GM19238 (cell line): ENCODE measurements around the gene GFPT2.
A peak's percentile ranks its signal among the peaks of the same experiment; 100 is the strongest.

Source experiments
- DNase-seq: peaks from one replicate; pipeline ENCODE4 v3.0.0; 2011; ENCODE audit warnings: low spot score; ENCODE audit not compliant: insufficient read length

GFPT2 gene

DNA sequence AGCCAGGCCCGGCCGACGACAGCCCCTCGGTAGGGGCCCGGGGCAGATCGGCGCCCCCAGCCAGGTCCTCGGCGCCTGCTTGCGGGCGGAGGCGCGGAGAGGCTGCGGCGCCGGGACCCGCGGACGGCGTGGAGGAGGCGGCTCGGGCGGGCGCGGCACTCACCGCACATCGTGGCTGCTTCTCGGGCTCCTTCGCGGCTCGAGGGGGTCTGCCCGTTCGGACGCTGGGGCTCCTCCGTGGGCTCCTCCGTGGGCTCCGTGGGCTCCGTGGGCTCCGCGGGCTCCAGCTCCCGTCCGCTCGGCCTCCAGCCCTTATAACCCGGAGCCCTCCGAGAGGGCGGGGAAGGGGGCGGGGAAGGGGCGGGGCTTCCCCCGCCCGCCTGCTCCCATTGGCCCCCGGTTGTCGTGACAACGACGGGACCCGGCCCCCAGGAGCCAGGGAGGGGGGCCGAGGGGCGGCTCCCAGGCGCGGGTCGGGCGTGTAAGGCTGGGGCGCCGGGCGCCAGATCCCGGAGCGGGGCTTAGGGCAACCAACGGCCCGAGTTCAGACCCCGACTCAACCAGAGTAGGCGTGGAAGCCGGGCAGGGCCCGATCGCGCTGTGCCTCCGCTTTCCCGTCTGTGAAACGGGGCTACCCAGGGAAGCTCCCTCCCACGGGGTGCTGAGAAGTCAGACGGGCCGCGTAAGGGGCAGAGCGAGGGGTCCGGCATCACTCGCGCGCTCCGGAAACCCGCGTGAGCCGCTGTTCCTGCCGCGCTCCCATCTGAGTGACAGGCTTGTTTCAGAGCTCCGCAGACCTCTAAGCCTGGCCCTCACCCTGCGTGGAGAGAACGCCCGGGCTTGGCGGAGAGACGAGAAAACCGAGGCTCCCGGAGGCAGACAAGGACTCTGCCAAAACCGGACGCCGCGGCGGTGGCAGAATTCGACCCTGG, at the start of gene GFPT2:
Gene GFPT2, minus strand, starts transcription at position 289 of the 932 bp plus-strand sequence. Its CDS starts 119 bp downstream, at position 170.
- peak; percentile 77 for DNase-seq

DNA sequence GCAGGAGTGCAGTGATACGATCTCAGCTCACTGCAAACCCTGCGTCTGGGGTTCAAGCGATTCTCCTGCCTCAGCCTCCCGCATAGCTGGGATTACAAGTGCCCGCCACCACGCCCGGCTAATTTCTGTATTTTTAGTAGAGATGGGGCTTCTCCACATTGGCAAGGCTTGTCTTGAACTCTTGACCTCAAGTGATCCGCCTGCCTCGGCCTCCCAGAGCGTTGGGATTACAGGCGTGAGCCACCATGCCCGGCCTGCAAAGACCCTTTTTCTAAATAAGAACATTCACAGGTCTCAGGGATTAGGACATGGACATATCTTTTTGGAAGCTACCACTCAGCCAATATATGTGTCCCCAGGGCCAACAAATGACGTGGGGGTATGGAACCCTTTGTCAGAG, 49.6 kb upstream of the GFPT2 start:
- no peak for DNase-seq

DNA sequence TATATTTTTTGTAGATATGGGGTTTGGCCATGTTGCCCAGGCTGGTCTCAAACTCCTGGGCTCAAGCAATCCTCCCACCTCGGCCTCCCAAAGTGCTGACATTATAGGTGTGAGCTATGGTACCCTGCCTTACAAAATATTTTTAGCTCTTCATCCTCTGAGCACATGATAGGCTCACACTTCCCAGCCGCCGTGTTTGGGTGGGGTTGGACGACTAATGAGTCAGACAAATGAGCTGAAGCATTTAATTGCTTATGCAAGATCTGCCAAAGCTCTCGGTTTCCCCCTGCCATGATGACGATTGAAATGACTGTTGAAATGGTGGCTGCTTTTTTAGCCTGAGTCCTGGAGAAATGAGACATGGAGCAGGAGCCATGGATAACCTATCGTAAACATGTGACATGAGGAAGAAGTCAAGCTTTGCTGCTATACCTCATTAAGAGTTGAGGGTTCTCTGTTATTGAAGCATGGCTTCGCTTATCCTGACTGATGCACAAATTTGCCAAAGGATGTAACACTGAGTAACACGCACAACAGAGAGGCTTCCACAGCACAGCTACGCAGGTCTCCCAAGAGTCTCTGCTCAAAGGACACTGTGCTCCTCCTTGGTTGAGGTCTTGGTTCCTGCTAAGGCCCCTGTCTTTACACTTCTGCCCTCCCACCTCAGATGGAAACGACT, 48.2 kb upstream of the GFPT2 start:
- DNase-seq: no peak

DNA sequence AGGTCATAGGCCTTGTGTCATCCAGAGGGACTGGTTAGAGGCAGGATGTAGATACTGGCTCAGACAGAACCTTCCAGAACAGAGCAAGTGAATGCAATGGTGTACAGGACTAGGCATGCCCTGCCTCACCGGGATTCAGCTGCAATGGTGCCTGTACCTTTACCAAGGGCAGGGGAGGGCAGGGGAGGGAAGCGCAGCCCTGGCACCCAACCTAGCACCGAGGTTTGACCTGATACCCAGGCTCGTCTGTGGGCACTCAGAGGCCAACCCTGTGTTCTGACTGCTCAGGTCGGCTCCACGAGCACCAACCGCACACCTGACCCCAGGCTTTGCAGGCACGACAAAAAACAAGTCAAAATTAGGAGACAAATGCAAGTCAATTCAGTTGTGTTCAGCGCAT, 47.3 kb upstream of the GFPT2 start:
- DNase-seq: no peak

DNA sequence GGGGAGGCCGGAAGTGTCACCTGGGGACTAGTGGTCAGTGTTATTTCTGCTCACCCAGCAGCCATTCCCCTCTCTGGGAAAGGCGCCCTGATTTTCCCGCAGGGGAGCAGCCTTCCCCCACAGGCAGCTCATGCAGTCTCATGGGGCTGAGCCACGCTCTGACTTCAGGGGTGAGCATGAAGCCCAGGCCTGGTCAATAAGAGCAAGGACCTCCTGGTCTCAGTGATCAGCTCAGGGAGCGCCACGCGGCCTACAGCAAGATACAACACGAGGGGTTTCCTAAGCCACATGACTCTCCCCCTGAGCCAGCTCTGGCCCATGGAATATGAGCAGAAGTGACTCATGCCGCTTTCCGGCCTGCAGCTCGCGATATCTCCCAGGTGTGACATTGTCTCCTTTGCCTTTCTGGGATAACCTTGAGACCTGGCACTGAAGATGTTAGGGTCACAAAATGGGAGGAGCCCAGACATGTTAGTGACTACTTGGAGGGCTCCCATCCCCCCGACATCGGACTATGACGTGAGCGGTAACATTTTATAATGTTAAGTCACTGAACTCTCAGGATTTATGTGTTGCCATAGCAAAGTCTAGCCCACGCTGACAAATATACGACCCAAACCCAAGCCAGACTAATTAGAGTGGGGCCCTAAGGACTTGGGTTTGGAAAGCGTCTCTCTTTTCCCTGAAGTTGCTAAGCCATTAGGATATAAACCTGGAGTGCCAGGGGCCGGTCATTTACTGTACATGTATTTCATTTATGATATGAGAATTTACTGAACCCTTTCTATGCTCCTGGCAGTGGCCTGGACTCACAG, 46.5 kb upstream of the GFPT2 start:
- no peak for DNase-seq

DNA sequence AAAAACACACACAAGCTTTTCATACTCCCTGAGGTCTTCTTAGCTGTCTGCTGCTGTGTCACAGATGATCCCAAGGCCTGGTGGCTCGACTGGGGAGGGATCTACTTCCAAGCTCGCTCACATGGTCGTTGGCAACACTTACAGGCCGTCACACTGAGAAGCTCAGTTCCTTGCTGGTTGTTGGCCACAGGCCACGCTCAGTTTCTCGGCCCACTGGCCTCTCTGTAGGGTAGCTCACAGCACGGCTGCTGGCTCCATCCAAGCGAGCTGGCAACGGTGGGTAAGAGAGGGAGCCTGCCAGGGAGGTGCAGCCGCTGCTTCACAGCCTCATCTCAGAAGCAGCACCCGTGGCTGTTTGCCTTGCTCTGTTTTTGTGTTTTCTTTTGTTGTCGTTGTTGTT, 43.8 kb upstream of the GFPT2 start:
- no peak for DNase-seq

DNA sequence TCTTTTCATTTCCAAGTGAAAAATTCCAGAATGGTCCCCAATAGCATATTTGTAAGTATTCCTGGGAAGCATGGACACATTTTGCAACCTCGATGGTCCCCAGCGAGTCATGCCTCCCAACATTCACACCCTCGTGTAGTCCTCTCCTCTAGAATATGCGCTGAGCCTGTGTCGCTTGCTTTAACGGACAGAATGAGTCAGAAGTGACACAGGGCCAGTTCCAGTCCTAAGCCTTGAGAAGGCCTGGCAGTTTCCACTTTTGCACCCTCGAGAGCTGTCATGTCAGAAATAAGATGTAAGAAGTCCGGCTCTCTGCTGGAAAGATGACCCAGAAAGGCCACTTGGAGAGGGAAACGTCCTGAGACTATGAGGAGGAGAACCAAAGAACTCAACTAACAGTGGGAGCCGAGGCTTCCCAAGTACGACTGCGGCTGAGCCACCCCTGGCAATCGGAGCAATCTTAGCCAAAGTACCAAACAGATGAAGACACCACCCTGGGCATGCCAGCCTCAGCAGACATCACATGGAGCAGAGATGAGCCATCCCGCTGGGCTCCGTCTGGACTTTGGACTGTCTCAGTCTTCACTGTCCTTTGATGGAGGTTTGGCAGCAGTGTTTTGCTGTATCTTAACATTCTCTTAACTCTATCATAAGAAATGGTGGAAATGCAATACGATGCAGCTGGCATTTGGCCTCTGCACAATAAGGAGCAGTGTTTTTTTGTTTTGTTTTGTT, 42.6 kb upstream of the GFPT2 start:
- DNase-seq: no peak

DNA sequence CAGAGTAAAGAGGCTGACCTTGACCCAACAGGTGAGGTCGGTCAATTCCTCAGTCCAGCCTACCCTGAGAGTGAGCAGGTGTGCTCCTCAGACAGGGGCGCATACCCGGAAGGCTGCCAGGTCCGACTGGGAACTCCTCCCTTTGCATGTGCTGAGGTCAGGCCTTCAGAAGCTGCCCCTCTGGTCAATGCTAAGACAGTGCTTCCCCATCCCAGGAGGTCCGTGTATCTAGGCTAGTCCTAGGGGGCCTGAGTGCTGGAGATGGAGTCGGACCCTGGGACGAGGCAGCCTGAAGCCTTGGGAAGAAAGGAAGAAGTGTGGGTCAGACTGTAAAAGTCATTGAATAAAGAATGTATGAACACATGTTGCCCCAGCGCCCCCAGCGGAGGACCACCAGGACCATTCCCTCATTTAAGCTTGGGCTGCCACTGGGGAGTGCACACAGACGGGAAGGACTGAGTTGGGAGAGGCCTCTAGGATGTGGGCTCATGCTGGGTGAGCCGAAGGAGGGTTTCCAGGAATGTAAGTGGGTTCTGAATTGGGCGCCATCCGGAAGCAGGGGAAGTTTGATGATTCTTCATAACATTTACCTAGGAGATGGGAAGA, 41.0 kb upstream of the GFPT2 start:
- DNase-seq: no peak

DNA sequence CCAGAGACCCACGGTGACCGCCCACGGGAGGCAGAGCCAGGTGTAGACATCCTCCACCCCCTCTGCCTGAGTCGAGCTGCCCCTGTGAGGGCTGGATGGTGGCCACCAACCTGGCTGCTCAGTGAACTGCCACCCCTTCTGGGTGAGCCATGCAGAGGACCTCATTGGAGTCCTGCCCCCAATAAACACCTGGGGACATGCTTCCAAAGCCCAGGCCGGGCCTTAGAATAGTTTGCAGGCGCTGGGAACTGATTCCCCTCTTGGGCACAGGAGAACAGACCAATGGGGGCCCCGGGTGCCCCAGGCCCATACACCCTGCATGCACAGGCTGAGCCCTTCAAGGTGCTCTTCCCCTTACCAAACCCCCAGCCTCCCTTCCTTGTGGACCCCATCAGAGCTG, 38.1 kb upstream of the GFPT2 start:
- DNase-seq: no peak

DNA sequence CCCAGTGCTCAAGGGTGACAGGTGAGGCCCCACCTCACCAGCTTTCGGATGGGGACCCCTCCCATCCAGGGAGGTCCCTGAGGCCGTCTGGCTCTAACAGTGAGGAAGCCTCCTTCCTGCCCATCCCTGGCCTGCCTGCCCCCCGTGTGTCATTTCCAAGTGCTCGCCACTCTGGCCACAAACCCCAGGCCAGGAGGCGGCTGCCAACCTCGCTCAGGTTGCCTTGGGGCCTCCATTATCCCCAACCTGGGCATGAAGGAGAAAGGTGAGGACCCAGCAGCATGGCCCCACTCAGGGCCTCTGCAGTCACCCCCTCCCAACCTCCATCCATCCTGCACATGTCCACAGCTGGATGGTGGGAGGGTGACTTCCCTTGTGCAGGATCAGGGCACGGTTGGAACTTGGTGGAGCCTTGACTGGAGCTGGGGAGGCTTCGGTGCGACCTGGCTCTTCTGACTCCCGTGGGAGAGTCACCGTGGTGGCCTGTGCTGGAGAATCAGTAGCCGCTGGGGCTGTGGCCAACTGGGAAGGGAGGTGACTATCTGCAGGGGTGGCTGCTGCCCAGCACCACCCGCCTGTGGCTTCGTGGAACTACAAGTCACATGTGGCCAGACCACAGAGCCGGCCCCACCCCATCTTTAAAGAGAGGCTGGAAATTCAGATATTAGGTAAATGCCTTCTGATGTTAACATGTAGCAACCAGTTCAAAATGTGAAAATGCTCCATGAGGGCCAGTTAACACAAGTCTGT, 37.5 kb upstream of the GFPT2 start:
- no peak for DNase-seq

DNA sequence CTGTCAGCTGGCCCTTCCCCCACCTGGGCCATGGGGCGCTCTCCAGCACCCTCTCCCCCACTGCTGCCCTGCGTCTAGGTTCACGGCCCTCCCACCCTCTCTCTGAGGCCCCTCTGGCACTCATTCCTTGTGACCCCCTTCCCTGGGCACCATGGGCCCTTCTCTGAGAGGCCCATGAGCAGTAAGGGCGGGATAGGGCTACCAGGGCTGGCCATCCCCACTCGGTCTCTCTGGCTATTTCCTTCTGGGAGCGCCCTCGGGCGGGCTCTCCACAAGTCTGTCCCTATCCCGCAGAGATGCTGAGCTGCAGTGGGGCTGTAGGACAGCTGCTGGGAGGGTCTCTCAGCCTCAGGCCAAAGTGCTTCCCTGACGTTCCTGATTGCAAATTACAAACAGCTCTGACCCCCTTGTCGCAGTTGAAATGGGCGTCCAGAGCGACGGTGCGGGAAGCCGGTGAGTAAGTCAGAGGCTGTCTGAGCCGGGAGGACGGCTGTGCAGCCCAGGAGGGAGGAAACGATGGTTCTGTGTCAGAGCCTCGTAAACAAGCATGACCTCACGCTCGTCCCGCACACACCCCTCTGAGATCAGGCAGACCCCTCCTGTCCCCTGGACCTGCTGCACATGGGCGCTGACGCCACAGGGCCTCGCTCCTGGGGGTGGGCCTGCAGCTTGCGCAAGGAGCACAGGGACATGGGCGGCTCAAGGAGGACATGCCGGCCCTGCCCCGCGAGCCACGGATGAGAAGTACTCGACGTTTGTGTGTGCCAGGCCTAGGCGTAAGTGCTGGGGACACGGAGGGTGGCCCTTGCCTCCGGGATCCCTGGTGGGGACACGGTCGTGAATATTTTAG, 36.3 kb upstream of the GFPT2 start:
- no peak for DNase-seq

DNA sequence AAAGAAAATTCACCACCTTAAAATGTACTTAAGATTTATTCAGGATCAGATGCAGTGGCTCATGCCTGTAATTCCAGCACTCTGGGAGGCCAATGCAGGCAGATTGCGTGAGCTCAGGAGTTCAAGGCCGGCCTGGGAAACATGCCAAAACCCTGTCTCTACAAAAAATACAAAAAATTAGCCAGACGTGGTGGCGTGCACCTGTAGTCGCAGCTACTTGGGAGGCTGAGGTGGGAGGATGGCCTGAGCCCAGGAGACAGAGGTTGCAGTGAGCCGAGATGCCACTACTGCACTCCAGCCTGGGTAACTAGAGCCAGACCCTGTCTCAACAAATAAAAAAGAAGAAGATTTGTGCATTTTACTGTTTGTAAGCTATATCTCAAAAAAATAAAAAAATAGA, 34.7 kb upstream of the GFPT2 start:
- DNase-seq: no peak

DNA sequence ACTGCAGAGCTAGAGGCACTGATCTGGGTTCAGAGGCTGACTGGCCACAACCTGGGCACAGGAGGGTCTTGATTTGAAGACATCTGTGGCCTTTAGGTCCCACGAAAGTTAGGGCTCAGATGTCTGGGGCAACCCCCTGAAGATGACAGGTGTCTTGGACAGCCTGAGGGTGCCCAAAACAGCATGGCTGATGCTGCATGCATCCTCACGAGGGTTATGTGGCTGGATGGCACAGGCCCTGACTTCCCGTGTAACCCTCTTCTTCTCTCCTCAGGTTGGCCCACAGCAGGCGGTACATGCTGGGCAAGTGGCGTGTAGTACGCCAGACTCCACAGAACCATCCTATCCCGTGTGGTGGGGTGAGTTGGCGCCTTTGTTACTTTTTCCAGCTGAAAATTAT, 29.8 kb upstream of the GFPT2 start:
- DNase-seq: no peak

DNA sequence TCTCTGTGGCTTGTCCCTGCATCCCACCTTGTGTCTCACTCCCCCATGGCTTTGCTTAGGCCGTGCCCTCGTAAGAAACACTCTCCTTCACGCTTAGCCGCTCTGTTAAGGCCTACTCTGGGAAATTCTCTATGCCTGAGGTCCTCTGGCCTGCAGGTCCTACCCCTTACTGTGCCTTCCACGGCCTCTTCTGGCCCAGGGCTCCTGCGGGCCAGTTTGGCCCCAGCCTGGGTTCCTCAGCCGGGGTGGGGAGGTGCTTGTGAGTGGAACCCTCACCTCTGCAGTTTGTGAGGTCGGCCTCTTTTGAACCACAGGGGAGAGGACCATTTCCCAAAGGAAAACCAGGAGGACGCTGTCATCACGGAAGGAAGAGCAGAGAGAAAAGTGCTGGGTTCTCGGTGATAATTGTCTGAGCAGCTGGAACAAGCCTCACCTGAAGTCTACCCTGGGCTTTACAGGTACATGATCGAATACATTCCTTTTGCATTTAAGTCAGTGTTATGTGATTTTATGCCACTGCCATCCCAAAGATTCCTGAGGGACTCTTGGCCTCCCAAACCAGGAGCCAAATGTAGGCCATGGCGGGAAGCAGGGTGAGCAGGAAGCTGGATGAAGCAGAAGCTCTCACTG, 28.8 kb upstream of the GFPT2 start:
- no peak for DNase-seq

DNA sequence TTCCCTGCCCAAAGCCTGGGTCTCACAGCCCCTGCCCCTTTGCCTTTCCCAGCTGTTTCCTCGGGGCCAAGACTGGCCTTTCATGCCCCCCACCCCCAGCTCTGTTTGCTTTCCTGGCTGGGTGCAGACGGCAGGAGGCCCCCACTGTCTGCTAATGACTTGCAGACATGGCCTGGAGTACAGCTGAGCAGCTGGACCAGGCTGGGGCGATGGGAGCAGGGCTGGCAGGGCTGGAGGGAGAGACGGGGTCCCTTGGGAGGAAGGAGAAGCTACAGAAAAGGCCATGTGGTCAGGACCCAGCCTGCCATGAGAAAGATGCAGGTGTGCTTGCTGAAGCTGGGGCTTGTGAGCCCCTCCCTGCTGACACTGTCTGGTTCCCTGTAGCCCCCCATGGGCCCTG, 28.3 kb upstream of the GFPT2 start:
- DNase-seq: no peak

DNA sequence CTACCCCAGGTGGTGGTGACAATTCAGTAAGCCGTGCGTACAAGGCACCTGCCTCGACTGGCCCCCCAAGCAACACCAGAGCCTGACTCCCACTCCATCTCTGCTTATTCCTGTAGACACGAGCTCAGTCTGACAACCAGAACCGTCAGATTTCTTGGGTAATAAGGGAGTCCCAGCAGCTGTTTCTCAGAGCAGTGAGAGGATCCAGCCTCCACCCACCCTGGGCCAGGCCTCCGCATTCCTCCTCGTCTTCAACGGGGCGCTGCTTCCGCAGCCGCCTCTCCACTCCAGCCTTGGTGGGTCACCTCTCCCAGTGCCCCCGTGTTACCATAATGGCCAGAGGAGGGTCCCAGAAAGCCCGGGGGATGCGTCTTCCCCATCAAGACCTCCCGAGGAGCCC, 27.7 kb upstream of the GFPT2 start:
- no peak for DNase-seq

DNA sequence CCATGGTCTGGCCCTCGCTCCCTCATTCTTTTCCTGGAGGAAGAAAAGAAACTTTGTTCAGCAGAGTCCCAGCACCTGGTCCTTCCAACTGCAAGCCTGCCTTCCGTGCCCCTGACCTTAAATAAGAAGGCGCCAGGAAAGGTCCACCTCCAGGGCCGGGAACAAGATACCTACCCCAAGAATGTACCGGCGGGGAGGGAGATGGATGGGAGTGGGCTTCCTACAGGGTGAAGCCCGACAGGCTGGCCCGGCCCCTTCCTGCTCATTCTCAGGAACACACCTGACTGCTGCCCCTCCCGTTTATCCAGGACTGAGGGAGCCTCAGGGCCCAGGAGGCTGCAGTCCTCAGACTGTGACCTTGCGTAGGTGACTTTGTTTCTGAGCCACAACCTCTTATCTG, 27.3 kb upstream of the GFPT2 start:
- DNase-seq: no peak

DNA sequence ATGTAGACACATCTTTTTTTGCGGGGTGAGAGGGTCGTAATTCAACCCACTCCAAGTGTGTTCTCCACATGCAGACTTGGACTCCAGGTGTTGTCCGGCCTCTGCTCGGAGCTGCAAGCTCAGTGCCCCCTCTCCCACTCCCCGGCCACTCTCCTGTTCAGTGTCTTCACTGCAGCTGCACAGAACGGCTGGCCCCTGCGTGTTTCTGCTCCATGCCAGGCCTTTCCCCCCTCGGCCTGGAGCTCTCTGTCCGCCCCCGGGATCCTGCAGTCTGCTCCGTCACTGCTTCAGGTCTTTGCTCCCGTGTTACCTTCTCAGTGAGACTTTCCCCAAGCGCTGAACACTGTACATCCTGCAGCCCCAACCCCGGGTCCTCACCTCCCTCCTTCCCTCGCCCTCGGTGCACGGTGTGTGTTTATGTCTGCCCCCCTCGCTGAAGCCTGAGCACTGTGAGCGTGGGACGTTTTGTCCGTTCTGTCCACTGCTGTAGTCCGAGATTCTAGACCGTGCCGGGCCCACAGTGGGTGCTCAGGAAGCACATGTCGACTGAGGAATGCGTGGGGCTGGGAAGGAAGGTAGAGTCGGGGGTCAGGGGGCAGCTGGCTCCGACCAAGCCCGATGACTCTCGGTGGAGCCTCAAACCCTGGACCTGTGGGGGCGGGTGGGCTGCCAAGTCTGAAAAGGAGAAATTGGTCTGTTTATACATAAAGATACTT, 26.4 kb upstream of the GFPT2 start:
- DNase-seq: no peak
